GM12874 (cell line): ENCODE measurements around the gene UBE2V1.

Experiments used
- CTCF ChIP-seq: IDR thresholded peaks from 2 replicates; pipeline ENCODE4 v1.5.1; 2011; ENCODE audit warnings: low read depth, mild to moderate bottlenecking, control low read depth, low read length, moderate library complexity; ENCODE audit not compliant: insufficient read depth

UBE2V1 gene

GRCh38 chr20:50130356-50130723 lies 17.4 kb upstream of the UBE2V1 start:
- no peak for TF ChIP-seq CTCF

- TF ChIP-seq CTCF, result no peak
Measured at GRCh38 chr20:50129662-50130355, 16.9 kb upstream of the UBE2V1 start.

GRCh38 chr20:50128520-50128905 lies 15.6 kb upstream of the UBE2V1 start:
- no peak for TF ChIP-seq CTCF

DNA sequence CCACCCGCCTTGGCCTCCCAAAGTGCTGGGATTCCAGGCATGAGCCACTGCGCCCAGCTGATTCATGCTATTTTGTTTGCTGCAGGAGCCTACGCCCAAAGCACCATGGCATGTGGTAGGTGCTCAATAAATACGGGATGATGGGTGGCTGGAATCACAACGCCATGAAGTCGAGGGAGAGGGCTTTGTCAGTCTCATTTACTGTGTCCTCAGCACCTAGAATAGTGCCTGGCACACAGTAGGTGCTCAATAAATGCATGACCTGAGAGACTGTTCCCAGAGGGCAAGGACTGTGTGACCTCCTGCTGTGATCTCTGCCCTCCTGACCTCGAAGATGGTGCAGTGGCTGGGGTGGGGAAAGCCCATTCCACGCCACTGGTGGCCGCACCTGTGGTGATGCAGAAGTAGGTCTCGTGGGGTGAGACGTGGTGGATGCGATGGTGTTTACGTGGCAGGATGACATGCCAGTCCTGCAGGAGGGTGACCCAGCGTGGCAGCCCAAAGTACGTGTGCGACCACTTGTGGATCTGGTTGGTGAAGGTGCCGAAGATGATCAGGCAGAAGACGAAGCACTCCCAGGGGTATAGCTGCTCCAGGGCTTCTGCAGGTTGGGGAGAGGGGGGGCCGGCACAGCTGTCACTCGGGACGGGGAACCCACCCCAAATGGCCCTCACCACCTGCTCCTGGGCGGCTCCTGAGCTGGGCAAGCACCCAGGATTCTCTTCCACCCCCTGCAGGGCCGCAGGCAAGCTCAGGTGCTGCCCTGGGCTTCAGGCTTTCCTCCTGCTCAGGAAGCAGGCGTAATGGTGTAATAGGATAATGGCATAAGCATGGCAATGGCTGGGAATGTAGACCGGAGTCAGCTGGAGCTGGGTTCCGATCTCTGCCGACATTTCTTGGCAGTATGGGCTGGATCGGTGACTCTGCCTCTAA lies 14.9 kb upstream of the UBE2V1 start:
- no peak for TF ChIP-seq CTCF

GRCh38 chr20:50126662-50127061 lies 13.7 kb upstream of the UBE2V1 start:
- no peak for TF ChIP-seq CTCF

- no peak for TF ChIP-seq CTCF
Measured at GRCh38 chr20:50125279-50125678, 12.3 kb upstream of the UBE2V1 start.

GRCh38 chr20:50124496-50124895 lies 11.5 kb upstream of the UBE2V1 start:
- no peak for TF ChIP-seq CTCF
